GM12892 (cell line): ENCODE measurements around the gene RSAD1.

Experiments
- DNase-seq: peaks from one replicate; pipeline ENCODE4 v3.0.0; 2011; ENCODE audit not compliant: insufficient read length
- FAIRE-seq: peaks from 2 replicates; lab custom pipeline; 2011; peaks lifted over from hg19 to GRCh38; lab: Jason Lieb, UNC
- POLR2A ChIP-seq: IDR thresholded peaks from 2 replicates; pipeline ENCODE4 v1.6.1; 2011; ENCODE audit warnings: low read depth, low read length, control low read depth
- POLR2AphosphoS5 ChIP-seq: IDR thresholded peaks from 2 replicates; pipeline ENCODE4 v1.6.1; 2011; ENCODE audit warnings: low read depth, low read length, control low read depth
- TAF1 ChIP-seq: IDR thresholded peaks from 2 replicates; pipeline ENCODE4 v1.6.1; 2011; ENCODE audit warnings: low read depth, mild to moderate bottlenecking, control low read depth, low read length, borderline replicate concordance

The RSAD1 gene

GRCh38 chr17:50476545-50477315 is 1.9 kb upstream of the RSAD1 start:
- FAIRE-seq (no peak), DNase-seq (no peak)
- TF ChIP-seq TAF1 (no peak), POLR2AphosphoS5 (no peak), POLR2A (no peak)

GRCh38 chr17:50477976-50478375 is 684 bp upstream of the RSAD1 start:
- TF ChIP-seq TAF1 (no peak), POLR2AphosphoS5 (no peak), POLR2A (no peak)
- DNase-seq (no peak), FAIRE-seq (no peak)

- no peak for TF ChIP-seq POLR2AphosphoS5
- no peak for TF ChIP-seq POLR2A
- TF ChIP-seq TAF1: no peak
- DNase-seq: no peak
- FAIRE-seq: peak; percentile 74
Observed at GRCh38 chr17:50479522-50480141, 972 bp downstream of the RSAD1 start.

- DNase-seq (no peak), FAIRE-seq (no peak)
- TF ChIP-seq POLR2AphosphoS5: no peak
- TF ChIP-seq TAF1: no peak
- no peak for TF ChIP-seq POLR2A
Observed at GRCh38 chr17:50480142-50480764, 1.6 kb downstream of the RSAD1 start.

- DNase-seq (no peak), FAIRE-seq (no peak)
- TF ChIP-seq POLR2AphosphoS5: no peak
- no peak for TF ChIP-seq TAF1
- no peak for TF ChIP-seq POLR2A
Observed at GRCh38 chr17:50480854-50481490, 2.3 kb downstream of the RSAD1 start.

GRCh38 chr17:50481648-50482047 is 3.0 kb downstream of the RSAD1 start:
- TF ChIP-seq POLR2AphosphoS5: no peak
- TF ChIP-seq TAF1: no peak
- no peak for TF ChIP-seq POLR2A
- no peak for DNase-seq
- FAIRE-seq: no peak

GRCh38 chr17:50482110-50482509 is 3.5 kb downstream of the RSAD1 start:
- DNase-seq: no peak
- no peak for FAIRE-seq
- TF ChIP-seq POLR2A (no peak), TAF1 (no peak), POLR2AphosphoS5 (no peak)

- DNase-seq (no peak), FAIRE-seq (peak; percentile 88)
- TF ChIP-seq POLR2AphosphoS5: no peak
- no peak for TF ChIP-seq TAF1
- TF ChIP-seq POLR2A: no peak
Observed at GRCh38 chr17:50482516-50482915, 3.9 kb downstream of the RSAD1 start.

- TF ChIP-seq POLR2A (no peak), TAF1 (no peak), POLR2AphosphoS5 (no peak)
- DNase-seq (no peak), FAIRE-seq (no peak)
Observed at GRCh38 chr17:50483266-50483665, 4.6 kb downstream of the RSAD1 start.

GRCh38 chr17:50484386-50485155 is 5.9 kb downstream of the RSAD1 start:
- TF ChIP-seq TAF1: no peak
- no peak for TF ChIP-seq POLR2AphosphoS5
- no peak for TF ChIP-seq POLR2A
- FAIRE-seq (no peak), DNase-seq (no peak)
